Coronary artery (tissue), 2 donors: Measurements from ENCODE around the gene MAP3K10.
A peak's percentile ranks its signal among the peaks of the same experiment; 100 is the strongest.
"Not testable (repeated sequence)": the region's sequence is repeated elsewhere in the genome, so short reads cannot be mapped to it uniquely, and the experiment has no call there.

Experiments used
- DNase-seq: peaks from one replicate; pipeline ENCODE4 v3.0.0-alpha.2; 2017; ENCODE audit warnings: low spot score
- H3K27ac ChIP-seq, 2 donors: fragments of 200-600 bp; sonication (generic); one replicate each; pipeline ENCODE4 v1.5.1; 2016 to 2019
- H3K4me3 ChIP-seq: fragments of 200-600 bp; sonication (generic); 2 replicates; pipeline ENCODE4 v1.5.1; 2016; ENCODE audit warnings: mild to moderate bottlenecking, moderate library complexity
- TF ChIP-seq, protein P1 (sequence below): fragments of 200-600 bp; sonication (generic); IDR thresholded peaks from one replicate; pipeline ENCODE4 v1.5.1; 2019; ENCODE audit warnings: antibody characterized with exemption

MAP3K10 gene

DNA sequence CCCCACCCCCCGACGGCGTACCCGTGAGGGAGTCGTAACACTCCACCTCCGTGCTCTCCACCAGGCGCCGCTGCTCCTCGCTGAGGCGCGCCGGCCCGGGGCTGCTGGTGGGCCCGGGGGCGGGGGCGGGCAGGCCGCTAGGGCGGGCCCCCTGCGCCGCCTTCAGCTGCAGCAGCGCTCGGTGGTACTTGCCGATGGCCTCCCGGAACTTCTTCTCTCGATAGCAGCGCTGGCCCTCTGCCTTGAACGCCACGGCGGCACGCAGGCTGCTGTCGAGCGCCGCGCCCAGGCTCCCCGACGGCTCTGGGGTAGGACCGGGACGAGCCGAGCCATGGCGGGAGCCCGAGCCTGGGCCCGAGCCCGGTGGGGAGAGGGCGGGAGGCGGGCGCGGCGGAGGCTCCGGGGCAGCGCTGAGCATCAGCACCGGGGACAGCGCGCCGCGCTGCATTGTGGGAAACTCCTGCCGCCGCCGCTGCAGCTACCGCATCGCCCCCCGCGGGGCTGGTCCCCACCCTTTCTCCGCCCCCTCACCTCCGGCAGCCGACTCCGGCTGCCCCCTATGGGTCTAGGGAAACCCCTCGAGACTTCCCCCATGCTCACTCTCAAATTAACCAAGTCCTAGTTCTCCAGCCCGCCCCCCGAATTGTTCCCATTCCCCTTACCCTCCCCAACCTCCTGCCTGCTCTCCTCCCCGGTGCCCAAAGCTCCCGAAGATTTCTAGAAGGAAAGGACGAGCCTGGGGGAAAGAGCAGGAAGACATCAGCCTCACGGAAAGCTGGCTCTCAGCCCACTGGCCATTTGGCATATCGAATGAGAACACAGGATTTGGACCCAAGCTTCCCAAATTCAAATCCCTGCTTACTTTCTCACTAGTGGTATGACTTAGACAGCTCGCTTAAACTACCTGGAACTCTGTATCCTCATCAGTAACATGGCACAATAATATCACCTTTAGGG, 27.0 kb downstream of the MAP3K10 start, which contains the start of gene TTC9B:
Gene TTC9B (minus strand): TSS at position 451 of the 957 bp plus-strand sequence. CDS start 3 bp downstream, at position 448.
- Histone ChIP-seq H3K4me3 (peak within 1 kb of the TSS; percentile 34), H3K27ac (no peak within 1 kb of the TSS)
- no peak for DNase-seq
- TF ChIP-seq, protein P1, sequence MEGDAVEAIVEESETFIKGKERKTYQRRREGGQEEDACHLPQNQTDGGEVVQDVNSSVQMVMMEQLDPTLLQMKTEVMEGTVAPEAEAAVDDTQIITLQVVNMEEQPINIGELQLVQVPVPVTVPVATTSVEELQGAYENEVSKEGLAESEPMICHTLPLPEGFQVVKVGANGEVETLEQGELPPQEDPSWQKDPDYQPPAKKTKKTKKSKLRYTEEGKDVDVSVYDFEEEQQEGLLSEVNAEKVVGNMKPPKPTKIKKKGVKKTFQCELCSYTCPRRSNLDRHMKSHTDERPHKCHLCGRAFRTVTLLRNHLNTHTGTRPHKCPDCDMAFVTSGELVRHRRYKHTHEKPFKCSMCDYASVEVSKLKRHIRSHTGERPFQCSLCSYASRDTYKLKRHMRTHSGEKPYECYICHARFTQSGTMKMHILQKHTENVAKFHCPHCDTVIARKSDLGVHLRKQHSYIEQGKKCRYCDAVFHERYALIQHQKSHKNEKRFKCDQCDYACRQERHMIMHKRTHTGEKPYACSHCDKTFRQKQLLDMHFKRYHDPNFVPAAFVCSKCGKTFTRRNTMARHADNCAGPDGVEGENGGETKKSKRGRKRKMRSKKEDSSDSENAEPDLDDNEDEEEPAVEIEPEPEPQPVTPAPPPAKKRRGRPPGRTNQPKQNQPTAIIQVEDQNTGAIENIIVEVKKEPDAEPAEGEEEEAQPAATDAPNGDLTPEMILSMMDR = no peak

DNA sequence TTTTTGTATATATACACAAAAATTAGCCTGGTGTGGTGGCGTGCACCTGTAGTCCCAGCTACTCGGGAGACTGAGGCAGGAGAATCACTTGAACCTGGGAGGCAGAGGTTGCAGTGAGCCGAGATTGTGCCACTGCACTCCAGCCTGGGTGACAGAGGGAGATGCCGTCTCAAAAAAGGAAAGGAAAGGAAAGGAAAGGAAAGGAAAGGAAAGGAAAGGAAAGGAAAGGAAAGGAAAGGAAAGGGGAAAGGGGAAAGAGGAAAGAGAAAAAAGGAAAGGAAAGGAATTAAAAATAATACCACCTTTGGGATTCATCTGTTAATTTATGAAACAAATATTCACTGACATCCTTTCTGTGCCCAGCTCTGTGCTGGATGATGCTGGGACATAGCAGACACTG, 27.8 kb downstream of the MAP3K10 start:
- DNase-seq, H3K27ac ChIP-seq, H3K4me3 ChIP-seq: not testable (repeated sequence)

DNA sequence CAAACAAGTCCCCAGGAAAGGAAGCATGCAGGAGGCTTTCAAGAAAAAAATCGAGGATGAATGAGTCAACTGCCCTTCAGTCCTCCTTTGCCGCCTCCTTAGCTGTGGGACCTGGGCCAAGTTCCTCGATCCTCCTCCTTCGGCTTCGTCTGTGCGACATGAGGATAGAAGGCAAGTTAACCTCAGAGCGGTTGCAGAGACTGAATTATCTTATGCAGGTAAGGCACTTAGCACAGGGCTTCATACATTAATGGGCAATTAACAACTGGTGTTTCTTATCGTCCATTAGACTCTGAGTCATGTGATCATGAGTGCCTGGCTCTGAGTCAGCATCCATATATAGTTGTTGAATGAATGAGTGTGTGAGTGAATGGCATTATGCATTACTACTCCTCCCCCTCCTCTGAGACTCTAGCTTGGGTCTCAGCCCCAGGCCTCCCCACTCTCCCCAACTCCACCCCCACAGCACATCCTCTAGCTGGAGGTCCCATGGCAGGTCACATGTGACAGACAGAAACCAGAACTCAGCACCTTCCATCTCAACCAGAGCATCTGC, 28.6 kb downstream of the MAP3K10 start:
- TF ChIP-seq, protein P1 = no peak
- DNase-seq = no peak
- Histone ChIP-seq H3K27ac (no peak overlapping the region), H3K4me3 (no peak overlapping the region)

DNA sequence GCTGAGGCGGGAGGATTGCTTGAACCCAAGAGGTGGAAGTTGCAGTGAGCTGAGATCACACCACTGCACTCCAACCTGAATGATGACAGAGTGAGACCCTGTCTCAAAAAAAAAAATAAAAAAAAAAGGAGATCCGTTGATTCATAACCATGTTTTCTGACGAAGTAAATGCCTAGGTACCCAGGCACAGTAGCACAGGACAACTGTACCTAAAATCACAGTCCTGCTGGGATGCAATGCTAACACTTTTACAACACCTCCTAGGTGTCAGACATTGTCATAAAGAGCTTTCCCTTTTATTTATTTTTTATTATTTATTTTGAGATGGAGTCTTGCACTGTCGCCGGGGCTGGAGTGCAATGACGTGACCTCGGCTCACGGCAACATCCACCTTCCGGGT, 29.4 kb downstream of the MAP3K10 start:
- no peak for DNase-seq
- Histone ChIP-seq H3K4me3 (no peak overlapping the region), H3K27ac (no peak overlapping the region)
- TF ChIP-seq, protein P1 = no peak

DNA sequence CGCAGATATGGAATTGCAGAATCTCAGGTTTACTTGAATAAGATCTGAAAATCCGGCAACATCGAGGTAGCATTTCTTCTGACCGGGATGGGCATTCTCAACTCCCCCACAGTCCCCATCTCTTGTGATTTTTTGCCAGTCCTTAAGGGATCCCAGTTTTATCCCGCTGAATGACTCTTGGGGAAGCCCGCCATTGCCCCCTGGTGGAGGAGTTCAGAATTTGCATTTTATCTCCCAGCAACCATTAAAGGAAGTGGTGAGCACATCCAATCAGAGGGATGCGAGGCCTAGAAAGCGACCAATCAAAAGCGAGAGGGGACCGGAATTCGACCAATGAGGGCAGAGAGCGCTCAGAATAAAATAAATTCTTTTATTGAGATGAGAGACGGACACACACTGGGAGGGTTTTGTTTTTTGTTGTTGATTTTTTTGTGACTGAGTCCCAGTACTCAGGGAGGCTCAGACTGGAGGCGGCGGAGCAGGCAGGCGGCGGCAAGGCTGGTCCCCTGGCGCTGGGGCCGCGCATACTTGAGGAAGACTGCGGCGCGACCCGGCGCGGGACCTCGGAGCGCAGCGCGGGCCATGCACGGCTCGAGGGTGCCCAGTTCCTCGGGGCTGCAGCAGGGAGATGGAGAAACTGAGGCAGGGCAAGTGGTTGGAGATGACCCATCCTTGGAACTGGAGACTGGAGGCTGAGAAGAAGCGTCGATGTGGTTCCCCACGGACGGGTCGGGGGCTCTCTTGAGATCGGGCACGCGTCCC, 30.8 kb downstream of the MAP3K10 start:
- peak; percentile 87 for DNase-seq
- TF ChIP-seq, protein P1 = peak; percentile 90

DNA sequence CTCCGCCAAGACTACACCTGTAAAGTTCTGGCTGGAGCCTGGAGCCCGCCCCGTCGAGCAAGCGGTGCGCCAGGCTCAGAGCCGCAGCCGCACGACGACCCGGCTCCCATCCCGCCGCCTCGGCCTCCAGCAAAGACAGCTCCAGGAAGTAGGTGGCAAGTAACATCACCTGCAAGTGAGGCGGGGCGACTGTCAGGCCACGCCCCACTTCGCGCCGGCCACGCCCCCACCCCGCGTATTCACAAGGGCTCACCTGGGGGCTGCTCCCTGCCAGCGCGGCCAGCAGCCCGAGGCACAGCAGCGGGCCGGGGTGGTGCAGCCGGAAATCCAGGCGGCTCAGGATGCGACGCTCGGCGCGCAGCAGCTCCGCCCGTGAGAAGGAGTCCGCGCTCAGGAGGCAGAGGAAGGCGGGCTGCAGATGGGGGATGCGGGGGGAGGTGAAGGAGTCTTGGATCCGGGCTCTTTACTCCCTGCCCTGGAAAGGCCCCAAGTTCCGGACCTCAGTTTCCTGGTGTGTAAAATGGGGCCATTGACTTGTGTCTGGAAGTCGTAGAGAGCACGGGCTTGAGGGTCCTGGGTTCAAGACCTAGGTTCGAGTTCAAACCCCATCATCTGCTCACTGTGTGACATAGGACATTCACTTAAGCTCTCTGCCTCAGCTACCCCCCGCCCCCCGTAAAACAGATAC, 32.1 kb downstream of the MAP3K10 start:
- DNase-seq = no peak
- Histone ChIP-seq H3K4me3 (no peak overlapping the region), H3K27ac (no peak overlapping the region)
- TF ChIP-seq, protein P1 = no peak

More for the DNA sequence above, 30.8 kb downstream of the MAP3K10 start:
- no peak overlapping the region for H3K4me3 ChIP-seq
- H3K27ac ChIP-seq = no peak overlapping the region
